ENCODE results near the gene ACTL7A.

ACTL7A gene

GRCh38 chr9:108860764-108861163 lies 1.3 kb upstream of the ACTL7A start:
- Histone ChIP-seq H3K4me3 (ENCODE audit: low read depth, low read length) (no peak overlapping the region), H3K9me3 (ENCODE audit: control insufficient read depth, insufficient read depth, low read length) (no peaks in the 10 kb centered on the region), H3K9ac (ENCODE audit: low read depth, low read length) (no peak overlapping the region), H3K27me3 (ENCODE audit: control insufficient read depth, insufficient read depth, low read length) (no peaks in the 10 kb centered on the region), H3K4me1 (ENCODE audit: control insufficient read depth, insufficient read depth, low read length) (no peaks in the 10 kb centered on the region), H3K36me3 (ENCODE audit: control insufficient read depth, insufficient read depth, low read length) (no peaks in the 10 kb centered on the region), H3K27ac (ENCODE audit: low read depth, low read length) (no peak overlapping the region)

- no peaks in the 10 kb centered on the region for H3K36me3 ChIP-seq (ENCODE audit: control insufficient read depth, insufficient read depth, low read length)
- no peaks in the 10 kb centered on the region for H3K9me3 ChIP-seq (ENCODE audit: control insufficient read depth, insufficient read depth, low read length)
- H3K4me3 ChIP-seq (ENCODE audit: low read depth, low read length), result no peak overlapping the region
- no peak overlapping the region for H3K27ac ChIP-seq (ENCODE audit: low read depth, low read length)
- H3K9ac ChIP-seq (ENCODE audit: low read depth, low read length), result no peak overlapping the region
- H3K4me1 ChIP-seq (ENCODE audit: control insufficient read depth, insufficient read depth, low read length), result no peaks in the 10 kb centered on the region
- no peaks in the 10 kb centered on the region for H3K27me3 ChIP-seq (ENCODE audit: control insufficient read depth, insufficient read depth, low read length)
Measured at GRCh38 chr9:108861464-108861863, 602 bp upstream of the ACTL7A start.

- H3K27me3 ChIP-seq (ENCODE audit: control insufficient read depth, insufficient read depth, low read length), result no peaks in the 10 kb centered on the region
- no peaks in the 10 kb centered on the region for H3K4me1 ChIP-seq (ENCODE audit: control insufficient read depth, insufficient read depth, low read length)
- H3K4me3 ChIP-seq (ENCODE audit: low read depth, low read length), result no peak overlapping the region
- H3K36me3 ChIP-seq (ENCODE audit: control insufficient read depth, insufficient read depth, low read length), result peaks cover 13% of the 10 kb centered on the region
- no peak overlapping the region for H3K27ac ChIP-seq (ENCODE audit: low read depth, low read length)
- H3K9ac ChIP-seq (ENCODE audit: low read depth, low read length), result no peak overlapping the region
- no peaks in the 10 kb centered on the region for H3K9me3 ChIP-seq (ENCODE audit: control insufficient read depth, insufficient read depth, low read length)
Measured at GRCh38 chr9:108863891-108864290, 1.8 kb downstream of the ACTL7A start.

GRCh38 chr9:108864446-108864845 lies 2.4 kb downstream of the ACTL7A start:
- Histone ChIP-seq H3K36me3 (ENCODE audit: control insufficient read depth, insufficient read depth, low read length) (peaks cover 18% of the 10 kb centered on the region), H3K9ac (ENCODE audit: low read depth, low read length) (no peak overlapping the region), H3K27ac (ENCODE audit: low read depth, low read length) (no peak overlapping the region), H3K9me3 (ENCODE audit: control insufficient read depth, insufficient read depth, low read length) (no peaks in the 10 kb centered on the region), H3K4me3 (ENCODE audit: low read depth, low read length) (no peak overlapping the region), H3K27me3 (ENCODE audit: control insufficient read depth, insufficient read depth, low read length) (no peaks in the 10 kb centered on the region), H3K4me1 (ENCODE audit: control insufficient read depth, insufficient read depth, low read length) (no peaks in the 10 kb centered on the region)

- H3K36me3 ChIP-seq (ENCODE audit: control insufficient read depth, insufficient read depth, low read length), result peaks cover 22% of the 10 kb centered on the region
- no peaks in the 10 kb centered on the region for H3K27me3 ChIP-seq (ENCODE audit: control insufficient read depth, insufficient read depth, low read length)
- no peak overlapping the region for H3K27ac ChIP-seq (ENCODE audit: low read depth, low read length)
- H3K9me3 ChIP-seq (ENCODE audit: control insufficient read depth, insufficient read depth, low read length), result no peaks in the 10 kb centered on the region
- no peak overlapping the region for H3K9ac ChIP-seq (ENCODE audit: low read depth, low read length)
- H3K4me1 ChIP-seq (ENCODE audit: control insufficient read depth, insufficient read depth, low read length), result no peaks in the 10 kb centered on the region
- H3K4me3 ChIP-seq (ENCODE audit: low read depth, low read length), result no peak overlapping the region
Measured at GRCh38 chr9:108865037-108865436, 3.0 kb downstream of the ACTL7A start.

- H3K4me1 ChIP-seq (ENCODE audit: control insufficient read depth, insufficient read depth, low read length), result no peaks in the 10 kb centered on the region
- H3K27me3 ChIP-seq (ENCODE audit: control insufficient read depth, insufficient read depth, low read length), result no peaks in the 10 kb centered on the region
- H3K36me3 ChIP-seq (ENCODE audit: control insufficient read depth, insufficient read depth, low read length), result peaks cover 31% of the 10 kb centered on the region
- H3K27ac ChIP-seq (ENCODE audit: low read depth, low read length), result no peak overlapping the region
- no peak overlapping the region for H3K9ac ChIP-seq (ENCODE audit: low read depth, low read length)
- no peaks in the 10 kb centered on the region for H3K9me3 ChIP-seq (ENCODE audit: control insufficient read depth, insufficient read depth, low read length)
- H3K4me3 ChIP-seq (ENCODE audit: low read depth, low read length), result no peak overlapping the region
Measured at GRCh38 chr9:108866001-108866420, 3.9 kb downstream of the ACTL7A start.

GRCh38 chr9:108867116-108867515 lies 5.0 kb downstream of the ACTL7A start:
- H3K9me3 ChIP-seq (ENCODE audit: control insufficient read depth, insufficient read depth, low read length), result no peaks in the 10 kb centered on the region

GRCh38 chr9:108867829-108868228 lies 5.8 kb downstream of the ACTL7A start:
- peaks cover 35% of the 10 kb centered on the region for H3K36me3 ChIP-seq (ENCODE audit: control insufficient read depth, insufficient read depth, low read length)

More at GRCh38 chr9:108867116-108867515, 5.0 kb downstream of the ACTL7A start:
- Histone ChIP-seq H3K27me3 (ENCODE audit: control insufficient read depth, insufficient read depth, low read length) (no peaks in the 10 kb centered on the region), H3K27ac (ENCODE audit: low read depth, low read length) (no peak overlapping the region), H3K4me1 (ENCODE audit: control insufficient read depth, insufficient read depth, low read length) (no peaks in the 10 kb centered on the region), H3K36me3 (ENCODE audit: control insufficient read depth, insufficient read depth, low read length) (peaks cover 35% of the 10 kb centered on the region), H3K4me3 (ENCODE audit: low read depth, low read length) (no peak overlapping the region), H3K9ac (ENCODE audit: low read depth, low read length) (no peak overlapping the region)

GRCh38 chr9:108869092-108869725 lies 7.1 kb downstream of the ACTL7A start:
- Histone ChIP-seq H3K9ac (ENCODE audit: low read depth, low read length) (no peak overlapping the region), H3K36me3 (ENCODE audit: control insufficient read depth, insufficient read depth, low read length) (peaks cover 49% of the 10 kb centered on the region), H3K4me1 (ENCODE audit: control insufficient read depth, insufficient read depth, low read length) (no peaks in the 10 kb centered on the region), H3K27ac (ENCODE audit: low read depth, low read length) (no peak overlapping the region), H3K4me3 (ENCODE audit: low read depth, low read length) (no peak overlapping the region), H3K9me3 (ENCODE audit: control insufficient read depth, insufficient read depth, low read length) (no peaks in the 10 kb centered on the region), H3K27me3 (ENCODE audit: control insufficient read depth, insufficient read depth, low read length) (no peaks in the 10 kb centered on the region)

More at GRCh38 chr9:108867829-108868228, 5.8 kb downstream of the ACTL7A start:
- Histone ChIP-seq H3K9ac (ENCODE audit: low read depth, low read length) (no peak overlapping the region), H3K27me3 (ENCODE audit: control insufficient read depth, insufficient read depth, low read length) (no peaks in the 10 kb centered on the region), H3K4me3 (ENCODE audit: low read depth, low read length) (no peak overlapping the region), H3K27ac (ENCODE audit: low read depth, low read length) (no peak overlapping the region), H3K9me3 (ENCODE audit: control insufficient read depth, insufficient read depth, low read length) (no peaks in the 10 kb centered on the region), H3K4me1 (ENCODE audit: control insufficient read depth, insufficient read depth, low read length) (no peaks in the 10 kb centered on the region)

GRCh38 chr9:108874058-108874788 lies 12.2 kb downstream of the ACTL7A start:
- H3K27ac ChIP-seq (ENCODE audit: low read depth, low read length), result no peak overlapping the region
- H3K4me3 ChIP-seq (ENCODE audit: low read depth, low read length), result no peak overlapping the region
- no peaks in the 10 kb centered on the region for H3K4me1 ChIP-seq (ENCODE audit: control insufficient read depth, insufficient read depth, low read length)
- H3K36me3 ChIP-seq (ENCODE audit: control insufficient read depth, insufficient read depth, low read length), result peaks cover 80% of the 10 kb centered on the region
- no peaks in the 10 kb centered on the region for H3K27me3 ChIP-seq (ENCODE audit: control insufficient read depth, insufficient read depth, low read length)
- H3K9ac ChIP-seq (ENCODE audit: low read depth, low read length), result no peak overlapping the region
- H3K9me3 ChIP-seq (ENCODE audit: control insufficient read depth, insufficient read depth, low read length), result no peaks in the 10 kb centered on the region

- Histone ChIP-seq H3K9me3 (ENCODE audit: control insufficient read depth, insufficient read depth, low read length) (no peaks in the 10 kb centered on the region), H3K9ac (ENCODE audit: low read depth, low read length) (no peak overlapping the region), H3K27ac (ENCODE audit: low read depth, low read length) (no peak overlapping the region), H3K36me3 (ENCODE audit: control insufficient read depth, insufficient read depth, low read length) (peaks cover 82% of the 10 kb centered on the region), H3K4me3 (ENCODE audit: low read depth, low read length) (no peak overlapping the region), H3K4me1 (ENCODE audit: control insufficient read depth, insufficient read depth, low read length) (no peaks in the 10 kb centered on the region), H3K27me3 (ENCODE audit: control insufficient read depth, insufficient read depth, low read length) (no peaks in the 10 kb centered on the region)
Measured at GRCh38 chr9:108876425-108876824, 14.4 kb downstream of the ACTL7A start.
